Sigmoid colon (tissue), 7 donors: ENCODE results near the gene RARS2. TPM values are rescaled to one million over a fixed set of nuclear protein-coding genes. Genes with fewer than 3 reads are reported as not detected.

ENCODE experiments used
- DNase-seq: peaks from one replicate; pipeline ENCODE4 v3.0.0-alpha.2; 2019
- H3K27ac ChIP-seq, 4 donors: fragments of 200-600 bp; sonication (generic); one replicate each; pipeline ENCODE4 v1.5.1; 2016 to 2019; ENCODE audit warnings: mild to moderate bottlenecking in 1 of 4
- H3K27me3 ChIP-seq, 3 donors: fragments of 200-600 bp; sonication (generic); one replicate each; pipeline ENCODE4 v1.5.1; 2019; ENCODE audit warnings: mild to moderate bottlenecking in 1 of 3
- H3K36me3 ChIP-seq, 4 donors: fragments of 200-600 bp; sonication (generic); one replicate each; pipeline ENCODE4 v1.5.1; 2016 to 2019
- H3K4me1 ChIP-seq, 4 donors: fragments of 200-600 bp; sonication (generic); one replicate each; pipeline ENCODE4 v1.5.1; 2017 to 2019
- H3K4me3 ChIP-seq, 4 donors: fragments of 200-600 bp; sonication (generic); one replicate each; pipeline ENCODE4 v1.5.1; 2017 to 2019; ENCODE audit warnings: mild to moderate bottlenecking in 2 of 4, moderate library complexity in 1 of 4
- H3K9me3 ChIP-seq, 4 donors: fragments of 200-600 bp in 3 of 4; sonication (generic) in 3 of 4; one replicate each; pipeline versions ENCODE4 v1.5.1 to v1.6.1; 2013 to 2019
- CTCF ChIP-seq, 4 experiments: fragments of 450-650 bp in 3 of 4; fragments of 200-600 bp in 1 of 4; IDR thresholded peaks; one replicate each; pipeline ENCODE4 v1.5.1; 2016 to 2019; ENCODE audit warnings: antibody characterized with exemption in 4 of 4, mild to moderate bottlenecking in 3 of 4, moderate library complexity in 2 of 4
- EP300 ChIP-seq, 4 donors: sonication (generic); formaldehyde crosslinking; IDR thresholded peaks; one replicate each; pipeline ENCODE4 v1.6.1; 2017; ENCODE audit warnings: antibody characterized with exemption in 4 of 4
- POLR2A ChIP-seq, 2 donors: fragments of 450-650 bp; IDR thresholded peaks; one replicate each; pipeline ENCODE4 v1.6.1; 2016; ENCODE audit warnings: antibody characterized with exemption in 2 of 2, mild to moderate bottlenecking in 2 of 2, moderate library complexity in 2 of 2
- POLR2AphosphoS5 ChIP-seq, 4 donors: sonication (generic); formaldehyde crosslinking; IDR thresholded peaks; one replicate each; pipeline ENCODE4 v1.6.1; 2017; ENCODE audit warnings: antibody characterized with exemption in 4 of 4
- WGBS, 2 donors: extraction: QIAGEN DNeasy Blood & Tissue Kit; methylation state at CpG; one replicate each; pipeline ENCODE4 v1.1.7; 2013; 5-methylcytosine and 5-hydroxymethylcytosine counted together
- intact Hi-C: fragments of 100-400 bp; cut with DNase I; formaldehyde crosslinking; loops from one replicate; pipeline ENCODE4 v1.15.1; 2023
- polyA plus RNA-seq, 3 donors: library from polyadenylated mRNA; stranded (reverse); fragments of 200-250 nt; gene quantifications; one replicate each; pipeline ENCODE4 v1.2.3, GENCODE V29; 2013
- total RNA-seq, 4 donors: library from RNA; depleted of rRNA; stranded (reverse); fragments of >200 nt; gene quantifications; one replicate each; pipeline ENCODE4 v1.1.0, GENCODE V29; 2016
- donor health status: healthy with polysubstance abuse.
- donor health status: Bipolar disorder and iron deficiency.
- donor health status: healthy.

The RARS2 gene
- total and polyA plus RNA-seq, 7 donors, result 18.3 to 34.2 (median 20.7) TPM

DNA sequence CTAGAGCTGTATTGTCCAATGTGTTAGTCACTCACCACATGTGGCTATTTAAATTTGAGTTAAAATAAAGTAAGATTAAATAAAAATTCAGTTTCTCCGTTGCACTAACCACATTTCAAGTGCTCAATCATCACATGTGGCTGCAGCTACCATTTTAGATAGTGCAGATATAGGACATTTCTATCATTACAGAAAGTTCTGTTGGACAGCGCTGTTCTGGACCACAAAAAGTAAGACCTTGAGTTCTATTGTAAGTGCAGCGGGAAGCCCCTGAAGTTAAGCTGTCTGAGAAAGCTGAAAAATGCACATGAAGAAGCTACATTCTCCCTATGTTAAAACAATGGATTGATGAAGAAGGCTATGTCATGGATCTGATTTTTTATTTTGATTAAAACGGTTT, 1.2 kb upstream of the RARS2 start:
- Histone ChIP-seq H3K4me1 (peaks cover 0 to 47% (median 26%) of the 10 kb centered on the region in 4 donors), H3K4me3 (peak overlapping the region; percentile 81 to 89 (median 84)), H3K9me3 (no peaks in the 10 kb centered on the region), H3K27ac (no peak overlapping the region), H3K27me3 (no peaks in the 10 kb centered on the region), H3K36me3 (peaks cover 0 to 26% (median 0%) of the 10 kb centered on the region in 4 donors)
- WGBS, 2 donors, result 75 to 76% methylated on average over 4 of the region's 4 CpGs
- no peak for DNase-seq
- intact Hi-C loops, result loop anchor here (1.0 kb wide), 1 partner anchor 111 kb away; the partner anchor contains the start of gene AKIRIN2
- TF ChIP-seq POLR2AphosphoS5 (IDR thresholded peaks at IDR 0.05), result no peak
- TF ChIP-seq CTCF (IDR thresholded peaks at IDR 0.05), result no peak
- TF ChIP-seq EP300 (IDR thresholded peaks at IDR 0.05), result no peak
- TF ChIP-seq POLR2A (IDR thresholded peaks at IDR 0.05), result no peak

GRCh38 chr6:87590417-87590880, 662 bp upstream of the RARS2 start:
- Histone ChIP-seq H3K4me1 (peaks cover 0 to 50% (median 26%) of the 10 kb centered on the region in 4 donors), H3K27me3 (no peaks in the 10 kb centered on the region), H3K9me3 (no peaks in the 10 kb centered on the region), H3K4me3 (peak overlapping the region; percentile 81 to 89 (median 84)), H3K36me3 (peaks cover 0 to 21% (median 0%) of the 10 kb centered on the region in 4 donors), H3K27ac (peak overlapping the region; percentile 81 to 88 (median 87))
- no peak for DNase-seq
- 4 to 6% methylated on average over 11 of the region's 11 CpGs for WGBS, 2 donors
- TF ChIP-seq CTCF (IDR thresholded peaks at IDR 0.05) (no peak), POLR2AphosphoS5 (IDR thresholded peaks at IDR 0.05) (no peak), POLR2A (IDR thresholded peaks at IDR 0.05) (no peak), EP300 (IDR thresholded peaks at IDR 0.05) (no peak)
- intact Hi-C loops, result loop anchor here (1.0 kb wide), 1 partner anchor 112 kb away; the partner anchor contains the start of gene AKIRIN2

DNA sequence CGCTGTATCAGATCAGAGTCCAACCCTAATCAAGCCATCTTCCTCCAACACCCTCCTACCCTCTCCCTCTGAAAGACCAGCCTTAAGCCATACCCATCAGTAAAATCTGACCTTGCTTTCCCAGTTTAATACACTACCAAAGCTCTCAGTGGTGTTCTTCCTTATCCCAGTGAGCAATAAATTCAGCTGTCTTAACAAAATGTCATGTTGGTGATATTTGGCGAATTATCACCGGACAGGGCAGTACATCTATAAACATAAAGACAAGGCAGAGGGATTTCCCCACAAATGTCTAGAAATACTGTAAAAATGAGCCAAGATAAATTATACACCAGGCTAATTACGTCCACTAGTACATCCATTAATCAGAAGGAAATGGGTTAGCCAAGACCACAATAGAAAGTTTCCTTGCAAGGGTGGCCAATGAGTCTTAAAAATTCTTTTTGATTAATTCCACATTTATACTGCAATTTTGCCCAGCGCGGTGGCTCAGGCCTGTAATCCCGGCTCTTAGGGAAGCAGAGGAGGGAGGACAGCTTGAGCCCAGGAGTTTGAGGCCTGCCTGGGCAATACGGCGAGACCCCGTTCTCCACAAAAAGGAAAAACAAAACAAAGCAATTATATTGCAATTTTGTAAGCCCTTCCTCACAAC, 905 bp downstream of the RARS2 start:
- no peak for DNase-seq
- TF ChIP-seq POLR2AphosphoS5 (IDR thresholded peaks at IDR 0.05), result no peak
- Histone ChIP-seq H3K4me3 (peak overlapping the region; percentile 81 to 89 (median 84)), H3K27me3 (no peaks in the 10 kb centered on the region), H3K36me3 (peaks cover 0 to 6% (median 0%) of the 10 kb centered on the region in 4 donors), H3K27ac (peak overlapping the region; percentile 81 to 88 (median 87)), H3K9me3 (no peaks in the 10 kb centered on the region), H3K4me1 (peaks cover 0 to 60% (median 32%) of the 10 kb centered on the region in 4 donors)
- intact Hi-C loops, result loop anchor here (10.0 kb wide), 1 partner anchor 194 kb away; no protein-coding TSS in a partner anchor
- 11 to 34% methylated on average over 10 of the region's 10 CpGs for WGBS, 2 donors

GRCh38 chr6:87586371-87587077, 3.3 kb downstream of the RARS2 start:
- Histone ChIP-seq H3K9me3 (no peaks in the 10 kb centered on the region), H3K27ac (no peak overlapping the region), H3K27me3 (no peaks in the 10 kb centered on the region), H3K4me3 (no peak overlapping the region), H3K4me1 (peaks cover 0 to 54% (median 32%) of the 10 kb centered on the region in 4 donors), H3K36me3 (peaks cover 0 to 21% (median 10%) of the 10 kb centered on the region in 4 donors)
- WGBS, 2 donors, result 95 to 96% methylated on average over 8 of the region's 8 CpGs
- intact Hi-C loops, result loop anchor here (10.0 kb wide), 1 partner anchor 192 kb away; no protein-coding TSS in a partner anchor
- DNase-seq, result no peak
- no peak for TF ChIP-seq CTCF (IDR thresholded peaks at IDR 0.05)
- TF ChIP-seq EP300 (IDR thresholded peaks at IDR 0.05), result no peak
- no peak for TF ChIP-seq POLR2A (IDR thresholded peaks at IDR 0.05)
- TF ChIP-seq POLR2AphosphoS5 (IDR thresholded peaks at IDR 0.05), result no peak

- Histone ChIP-seq H3K9me3 (no peaks in the 10 kb centered on the region), H3K27ac (no peak overlapping the region), H3K27me3 (no peaks in the 10 kb centered on the region), H3K4me1 (peaks cover 0 to 39% (median 18%) of the 10 kb centered on the region in 4 donors), H3K4me3 (no peak overlapping the region), H3K36me3 (peaks cover 0 to 33% (median 10%) of the 10 kb centered on the region in 4 donors)
- TF ChIP-seq EP300 (IDR thresholded peaks at IDR 0.05) (no peak), CTCF (IDR thresholded peaks at IDR 0.05) (no peak), POLR2AphosphoS5 (IDR thresholded peaks at IDR 0.05) (no peak), POLR2A (IDR thresholded peaks at IDR 0.05) (no peak)
- intact Hi-C loops, result loop anchor here (10.0 kb wide), 1 partner anchor 189 kb away; no protein-coding TSS in a partner anchor
- no peak for DNase-seq
- 73 to 88% methylated on average over 4 of the region's 4 CpGs for WGBS, 2 donors
Measured at GRCh38 chr6:87583822-87584221, 6.0 kb downstream of the RARS2 start.
